Right lobe of liver (tissue), 6 donors: ENCODE results near the gene RIC1. TPM values are rescaled to one million over a fixed set of nuclear protein-coding genes. Genes with fewer than 3 reads are reported as not detected.

Experiments
- ATAC-seq, 4 donors: fragments of 200-7000 bp; cut with Tn5 transposase; one replicate each; pipeline ENCODE4 v1.9.1; 2020; ENCODE audit warnings: mild to moderate bottlenecking in 4 of 4, moderate library complexity in 4 of 4
- DNase-seq, 3 donors: peaks; one replicate each; pipeline ENCODE4 v3.0.0-alpha.2; 2020
- H3K27ac ChIP-seq, 3 donors: fragments of 200-600 bp; one replicate each; pipeline ENCODE4 v1.8.0; 2022
- H3K27me3 ChIP-seq, 2 donors: fragments of 200-600 bp; one replicate each; pipeline ENCODE4 v1.8.0; 2022
- H3K36me3 ChIP-seq, 4 donors: fragments of 200-600 bp; sonication (generic) in 1 of 4; one replicate each; pipeline versions ENCODE4 v1.5.1 to v1.8.0; 2017 to 2022; ENCODE audit warnings: control low read depth in 1 of 4
- H3K4me1 ChIP-seq, 4 donors: fragments of 200-600 bp; sonication (generic) in 1 of 4; one replicate each; pipeline versions ENCODE4 v1.5.1 to v1.8.0; 2017 to 2022; ENCODE audit warnings: control low read depth in 1 of 4
- H3K4me3 ChIP-seq, 3 donors: fragments of 200-600 bp; one replicate each; pipeline ENCODE4 v1.8.0; 2022
- H3K9me3 ChIP-seq, 4 donors: fragments of 200-600 bp; sonication (generic) in 1 of 4; one replicate each; pipeline versions ENCODE4 v1.5.1 to v1.8.0; 2017 to 2022; ENCODE audit warnings: control low read depth in 1 of 4
- POLR2A ChIP-seq: fragments of 450-650 bp; IDR thresholded peaks from one replicate; pipeline ENCODE4 v1.6.1; 2017; ENCODE audit warnings: antibody characterized with exemption, mild to moderate bottlenecking
- WGBS: methylation state at CpG from one replicate; pipeline ENCODE4 v1.1.6; 2018; ENCODE audit warnings: low coverage, low lambda C conversion rate; ENCODE audit not compliant: insufficient coverage; ENCODE audit errors: missing lambda C conversion rate; 5-methylcytosine and 5-hydroxymethylcytosine counted together
- intact Hi-C, 2 donors: fragments of 100-400 bp; cut with DNase I; formaldehyde crosslinking; loops; one replicate each; pipeline versions ENCODE4 v1.11.2 to v1.14.1; 2022
- total RNA-seq, 6 experiments: library from RNA; depleted of rRNA in 2 of 6; stranded (reverse); fragments of >200 nt in 2 of 6; fragmentation: NEBNext Ultra II Directional in 3 of 6; extraction: Animal tissue kit (Norgen Biotek cat#: 25700) in 3 of 6; gene quantifications; one replicate each; pipeline versions ENCODE4 v1.1.0 to v1.2.4, GENCODE V29; 2016 to 2023
- TF ChIP-seq, protein P1 (sequence below), 4 donors: fragments of 200-600 bp in 3 of 4; fragments of 450-650 bp in 1 of 4; IDR thresholded peaks; one replicate each; pipeline versions ENCODE4 v1.5.1 to v1.8.0; 2016 to 2022; ENCODE audit warnings: antibody characterized with exemption in 4 of 4, mild to moderate bottlenecking in 2 of 4
- donor health status: DM: no; HTN: yes; CAD: no.
- donor health status: DM: no; HTN: no; CAD: no.
- donor health status: DM: no; HTN: no; CAD: no.
- donor health status: DM: no; HTN: yes; CAD: no.
- donor health status: DM: no; HTN: yes; CAD: no.

RIC1 gene
- total RNA-seq, 6 experiments from 2014 or later, result 9.7 to 18.4 (median 10.5) TPM

DNA sequence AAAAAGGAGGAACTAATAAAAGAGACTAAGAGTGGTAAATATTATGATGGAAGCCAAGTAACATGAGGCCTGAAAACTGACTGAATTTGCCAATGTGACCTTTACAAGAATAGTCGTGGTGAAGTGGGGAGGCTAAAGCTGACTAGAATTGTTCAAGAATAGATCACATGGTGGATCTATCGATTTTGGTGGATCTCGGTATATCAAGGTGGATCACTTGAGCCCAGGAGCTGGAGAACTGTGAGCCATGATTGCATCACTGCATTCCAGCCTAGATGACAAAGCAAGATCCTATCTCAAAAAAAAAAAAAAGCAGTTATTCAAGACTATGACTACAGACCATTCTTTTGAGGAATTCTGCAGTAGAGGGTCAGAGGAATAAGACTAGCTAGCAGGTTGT lies 189.0 kb downstream of the RIC1 start:
- intact Hi-C loops, result no loop called here
- Histone ChIP-seq H3K27ac (no peak overlapping the region), H3K9me3 (no peaks in the 10 kb centered on the region), H3K36me3 (peaks cover 0 to 12% (median 0%) of the 10 kb centered on the region in 4 donors), H3K4me1 (no peaks in the 10 kb centered on the region), H3K4me3 (no peak overlapping the region), H3K27me3 (no peaks in the 10 kb centered on the region)
- TF ChIP-seq POLR2A, result no peak
- TF ChIP-seq, protein P1, sequence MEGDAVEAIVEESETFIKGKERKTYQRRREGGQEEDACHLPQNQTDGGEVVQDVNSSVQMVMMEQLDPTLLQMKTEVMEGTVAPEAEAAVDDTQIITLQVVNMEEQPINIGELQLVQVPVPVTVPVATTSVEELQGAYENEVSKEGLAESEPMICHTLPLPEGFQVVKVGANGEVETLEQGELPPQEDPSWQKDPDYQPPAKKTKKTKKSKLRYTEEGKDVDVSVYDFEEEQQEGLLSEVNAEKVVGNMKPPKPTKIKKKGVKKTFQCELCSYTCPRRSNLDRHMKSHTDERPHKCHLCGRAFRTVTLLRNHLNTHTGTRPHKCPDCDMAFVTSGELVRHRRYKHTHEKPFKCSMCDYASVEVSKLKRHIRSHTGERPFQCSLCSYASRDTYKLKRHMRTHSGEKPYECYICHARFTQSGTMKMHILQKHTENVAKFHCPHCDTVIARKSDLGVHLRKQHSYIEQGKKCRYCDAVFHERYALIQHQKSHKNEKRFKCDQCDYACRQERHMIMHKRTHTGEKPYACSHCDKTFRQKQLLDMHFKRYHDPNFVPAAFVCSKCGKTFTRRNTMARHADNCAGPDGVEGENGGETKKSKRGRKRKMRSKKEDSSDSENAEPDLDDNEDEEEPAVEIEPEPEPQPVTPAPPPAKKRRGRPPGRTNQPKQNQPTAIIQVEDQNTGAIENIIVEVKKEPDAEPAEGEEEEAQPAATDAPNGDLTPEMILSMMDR (IDR thresholded peaks at IDR 0.05), result no peak
- DNase-seq (no peak), ATAC-seq (peak in 1 of 4 donors; percentile 29)
- 92% methylated on average over 2 of the region's 3 CpGs for WGBS

DNA sequence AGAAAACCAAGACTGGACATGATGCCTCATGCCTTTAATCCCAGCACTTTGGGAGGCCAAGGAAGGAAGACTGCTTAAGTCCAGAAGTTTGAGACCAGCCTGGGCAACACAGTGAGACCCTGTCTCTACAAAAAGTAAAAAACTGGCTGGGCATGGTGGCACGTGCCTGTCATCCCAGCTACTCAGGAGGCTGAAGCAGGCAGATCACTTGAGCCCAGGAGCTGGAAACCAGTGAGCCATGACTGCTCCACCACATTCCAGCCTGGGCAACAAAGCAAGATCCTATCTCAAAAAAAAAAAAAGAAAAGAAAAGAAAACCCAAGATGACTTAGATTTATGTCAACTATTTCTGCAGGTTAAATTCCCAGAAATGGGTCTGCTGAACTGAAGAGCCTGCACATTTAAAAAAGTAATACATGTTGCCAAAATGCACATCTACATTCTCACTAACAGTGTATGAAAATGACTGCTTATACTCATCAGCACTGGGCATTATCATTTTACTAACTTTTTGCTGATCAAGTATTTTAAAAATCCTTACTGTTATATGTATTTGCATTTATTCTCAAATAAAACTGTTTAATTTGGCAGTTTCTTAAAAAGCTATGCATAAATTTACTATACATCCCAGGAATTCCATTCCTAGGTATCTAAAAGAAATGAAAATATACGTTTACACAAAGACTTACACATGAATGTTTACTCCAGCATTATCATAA lies 189.7 kb downstream of the RIC1 start:
- WGBS, result 100% methylated on average over 1 of the region's 2 CpGs
- Histone ChIP-seq H3K9me3 (no peaks in the 10 kb centered on the region), H3K4me1 (no peaks in the 10 kb centered on the region), H3K36me3 (peaks cover 0 to 16% (median under 1%) of the 10 kb centered on the region in 4 donors), H3K27me3 (no peaks in the 10 kb centered on the region), H3K27ac (no peak overlapping the region), H3K4me3 (no peak overlapping the region)
- intact Hi-C loops, result no loop called here
- ATAC-seq (no peak), DNase-seq (no peak)
- TF ChIP-seq, protein P1 (IDR thresholded peaks at IDR 0.05), result no peak
- no peak for TF ChIP-seq POLR2A

DNA sequence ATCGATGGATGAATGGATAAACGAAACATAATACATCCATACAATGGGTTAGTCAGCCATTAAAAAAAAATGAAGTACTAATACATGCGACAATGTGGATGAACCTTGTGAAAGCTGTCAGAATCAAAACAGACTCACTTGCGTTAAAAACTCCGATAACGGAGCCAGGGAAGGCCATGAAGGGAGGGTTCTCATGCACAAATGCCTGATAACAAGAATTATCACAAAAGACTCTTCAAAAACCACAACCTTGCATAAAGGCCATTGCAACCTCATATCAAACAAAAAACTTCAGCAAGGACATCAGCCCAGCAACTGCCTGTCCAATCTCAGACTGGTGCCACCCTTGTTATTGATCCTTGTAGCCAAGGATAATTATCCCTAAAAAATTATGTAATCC lies 190.3 kb downstream of the RIC1 start:
- Histone ChIP-seq H3K9me3 (no peaks in the 10 kb centered on the region), H3K4me1 (no peaks in the 10 kb centered on the region), H3K4me3 (no peak overlapping the region), H3K36me3 (peaks cover 0 to 22% (median under 1%) of the 10 kb centered on the region in 4 donors), H3K27ac (no peak overlapping the region), H3K27me3 (no peaks in the 10 kb centered on the region)
- TF ChIP-seq POLR2A, result no peak
- TF ChIP-seq, protein P1 (IDR thresholded peaks at IDR 0.05), result no peak
- WGBS, result 91% methylated on average over 6 of the region's 6 CpGs
- ATAC-seq, result no peak
- DNase-seq, result no peak
- intact Hi-C loops, result no loop called here

DNA sequence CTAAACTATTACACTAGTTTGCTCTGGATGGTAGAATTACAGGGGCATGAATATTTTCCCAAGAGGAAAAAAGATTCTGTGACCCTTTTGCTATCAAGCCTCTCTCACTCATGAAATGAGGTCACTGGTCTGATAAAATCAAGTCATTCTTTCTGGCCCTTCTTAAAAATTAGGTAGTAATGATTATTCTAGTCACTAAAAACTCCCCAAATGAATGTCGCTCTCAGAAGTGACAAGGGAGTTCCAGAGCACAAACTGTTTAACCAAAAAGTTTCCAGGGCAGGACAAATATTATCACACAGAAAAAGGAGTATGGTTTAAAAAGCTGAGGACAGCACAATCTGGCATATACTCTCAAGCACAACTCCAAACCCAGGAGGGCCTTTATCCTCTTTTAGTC lies 191.5 kb downstream of the RIC1 start:
- Histone ChIP-seq H3K9me3 (no peaks in the 10 kb centered on the region), H3K27ac (no peak overlapping the region), H3K27me3 (no peaks in the 10 kb centered on the region), H3K4me1 (no peaks in the 10 kb centered on the region), H3K36me3 (peaks cover 0 to 28% (median under 1%) of the 10 kb centered on the region in 4 donors), H3K4me3 (no peak overlapping the region)
- ATAC-seq (no peak), DNase-seq (no peak)
- intact Hi-C loops, result no loop called here
- TF ChIP-seq POLR2A, result no peak
- TF ChIP-seq, protein P1 (IDR thresholded peaks at IDR 0.05), result no peak
- 100% methylated on average over 1 of the region's 1 CpG for WGBS
